ENCODE data around the gene FLT3. TPM values are rescaled to one million over a fixed set of nuclear protein-coding genes. Genes with fewer than 3 reads are reported as not detected.

The FLT3 gene
- total RNA-seq, 2 experiments from 2014 or later, result 0.39 to 0.55 TPM

DNA sequence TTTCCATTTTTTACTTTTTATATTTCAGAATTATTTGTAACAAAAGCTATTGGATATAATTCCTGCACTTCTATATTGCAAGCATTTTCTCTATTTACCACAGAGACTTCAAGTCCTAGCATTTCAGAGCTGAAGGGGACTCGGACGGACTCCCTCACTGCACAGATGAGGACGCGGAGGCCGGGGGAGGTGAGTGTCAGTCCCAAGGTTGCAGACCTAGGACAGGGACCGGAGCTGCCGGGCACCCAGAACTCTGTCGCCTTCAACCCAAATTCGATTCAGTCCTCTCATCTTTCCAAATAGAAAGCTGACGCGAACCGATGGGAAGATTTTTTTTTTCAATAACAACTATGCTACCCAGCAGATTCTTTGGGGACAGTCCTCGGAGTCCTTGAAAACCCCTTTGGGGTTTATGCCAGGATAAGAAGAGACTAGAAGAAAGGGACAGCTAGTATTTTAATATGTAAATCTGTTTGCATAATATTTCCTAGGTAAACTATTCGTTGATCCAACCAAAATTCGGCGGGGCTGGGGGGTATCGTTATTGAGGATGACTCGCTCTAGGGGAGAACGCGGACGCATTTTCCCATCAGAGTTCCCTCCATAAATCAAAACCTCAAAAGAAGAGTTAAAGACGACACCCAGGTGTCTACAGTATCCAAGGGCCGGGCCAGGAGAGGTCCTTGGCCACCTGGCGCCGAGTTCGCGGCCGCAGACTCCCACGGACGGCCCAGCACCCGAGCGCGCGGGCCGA is 803 bp downstream of the FLT3 start:
- POLR2A ChIA-PET, result interaction anchor here (0.6 kb wide), 1 partner anchor 102 kb away, joined by 3 read pairs; no protein-coding TSS in a partner anchor
- H3K4me3 ChIP-seq (ENCODE audit: low read length), result peak overlapping the region; percentile 20
- CTCF ChIA-PET, result no interaction called here
- H3K27me3 Mint-ChIP-seq, result peaks cover 77% of the 10 kb centered on the region
- no peaks in the 10 kb centered on the region for H3K9me3 Mint-ChIP-seq
- no peak overlapping the region for H3K27ac Mint-ChIP-seq
- no peaks in the 10 kb centered on the region for H3K36me3 Mint-ChIP-seq (ENCODE audit: low read depth)
- TF ChIP-seq, protein P1, sequence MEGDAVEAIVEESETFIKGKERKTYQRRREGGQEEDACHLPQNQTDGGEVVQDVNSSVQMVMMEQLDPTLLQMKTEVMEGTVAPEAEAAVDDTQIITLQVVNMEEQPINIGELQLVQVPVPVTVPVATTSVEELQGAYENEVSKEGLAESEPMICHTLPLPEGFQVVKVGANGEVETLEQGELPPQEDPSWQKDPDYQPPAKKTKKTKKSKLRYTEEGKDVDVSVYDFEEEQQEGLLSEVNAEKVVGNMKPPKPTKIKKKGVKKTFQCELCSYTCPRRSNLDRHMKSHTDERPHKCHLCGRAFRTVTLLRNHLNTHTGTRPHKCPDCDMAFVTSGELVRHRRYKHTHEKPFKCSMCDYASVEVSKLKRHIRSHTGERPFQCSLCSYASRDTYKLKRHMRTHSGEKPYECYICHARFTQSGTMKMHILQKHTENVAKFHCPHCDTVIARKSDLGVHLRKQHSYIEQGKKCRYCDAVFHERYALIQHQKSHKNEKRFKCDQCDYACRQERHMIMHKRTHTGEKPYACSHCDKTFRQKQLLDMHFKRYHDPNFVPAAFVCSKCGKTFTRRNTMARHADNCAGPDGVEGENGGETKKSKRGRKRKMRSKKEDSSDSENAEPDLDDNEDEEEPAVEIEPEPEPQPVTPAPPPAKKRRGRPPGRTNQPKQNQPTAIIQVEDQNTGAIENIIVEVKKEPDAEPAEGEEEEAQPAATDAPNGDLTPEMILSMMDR (IDR thresholded peaks at IDR 0.05), result no peak
- peaks cover 13% of the 10 kb centered on the region for H3K4me1 ChIP-seq (ENCODE audit: insufficient read depth, low read length)
- ATAC-seq (ENCODE audit: poor library complexity) (no peak), DNase-seq (no peak)
- peaks cover 3 to 6% of the 10 kb centered on the region in 2 experiments for H3K9me3 ChIP-seq (ENCODE audit: control insufficient read depth in 1 of 2, insufficient read depth in 1 of 2, low read length in 2 of 2)
- intact Hi-C loops (cut with DNase I, micrococcal nuclease), result no loop called here
- H3K27me3 ChIP-seq (ENCODE audit: control insufficient read depth in 1 of 2, insufficient read depth in 2 of 2, low read length in 2 of 2), result peaks cover 29 to 47% of the 10 kb centered on the region in 2 experiments
- no peaks in the 10 kb centered on the region for H3K36me3 ChIP-seq (ENCODE audit: insufficient read depth, low read length)
- H3K4me1 Mint-ChIP-seq (ENCODE audit: low read depth), result peaks cover 7% of the 10 kb centered on the region
- H3K27ac ChIP-seq (ENCODE audit: low read depth in 1 of 2, low read length in 2 of 2), result no peak overlapping the region
- H3K4me3 Mint-ChIP-seq, result peak overlapping the region; percentile 77

DNA sequence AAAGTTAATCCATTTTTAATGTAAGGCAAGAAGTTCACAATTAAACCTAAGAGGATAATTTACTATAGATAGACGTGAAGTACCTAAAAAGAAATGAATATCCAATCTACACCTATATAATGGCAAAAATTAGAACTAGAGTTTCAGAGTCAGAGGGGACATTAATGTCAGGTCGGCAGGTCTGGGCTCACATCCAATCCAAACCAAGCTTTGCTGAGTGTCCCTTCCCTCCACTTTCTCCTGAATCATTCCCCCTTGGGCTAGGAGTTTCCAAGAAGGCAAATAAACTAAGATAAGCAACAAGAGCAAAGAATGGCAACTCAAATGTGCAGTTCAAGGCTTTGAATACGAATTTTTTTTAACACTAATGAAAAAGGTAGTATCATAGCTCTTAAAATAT is 2.9 kb downstream of the FLT3 start:
- Histone ChIP-seq H3K4me3 (ENCODE audit: low read length) (no peak overlapping the region), H3K9me3 (ENCODE audit: control insufficient read depth in 1 of 2, insufficient read depth in 1 of 2, low read length in 2 of 2) (peaks cover 3 to 6% of the 10 kb centered on the region in 2 experiments), H3K27me3 (ENCODE audit: control insufficient read depth in 1 of 2, insufficient read depth in 2 of 2, low read length in 2 of 2) (peaks cover 28 to 47% of the 10 kb centered on the region in 2 experiments), H3K27ac (ENCODE audit: low read depth in 1 of 2, low read length in 2 of 2) (no peak overlapping the region), H3K36me3 (ENCODE audit: insufficient read depth, low read length) (no peaks in the 10 kb centered on the region), H3K4me1 (ENCODE audit: insufficient read depth, low read length) (peaks cover 13% of the 10 kb centered on the region)
- no peak overlapping the region for H3K4me3 Mint-ChIP-seq
- peaks cover 76% of the 10 kb centered on the region for H3K27me3 Mint-ChIP-seq
- no peak overlapping the region for H3K27ac Mint-ChIP-seq
- POLR2A ChIA-PET, result interaction anchor here (0.7 kb wide), 1 partner anchor 1798 kb away, joined by 3 read pairs; no protein-coding TSS in a partner anchor
- CTCF ChIA-PET, result no interaction called here
- TF ChIP-seq, protein P1 (IDR thresholded peaks at IDR 0.05), result no peak
- H3K9me3 Mint-ChIP-seq, result no peaks in the 10 kb centered on the region
- ATAC-seq (ENCODE audit: poor library complexity), result no peak
- DNase-seq, result no peak
- no peaks in the 10 kb centered on the region for H3K36me3 Mint-ChIP-seq (ENCODE audit: low read depth)
- H3K4me1 Mint-ChIP-seq (ENCODE audit: low read depth), result peaks cover 7% of the 10 kb centered on the region
- intact Hi-C loops (cut with DNase I, micrococcal nuclease), result no loop called here

DNA sequence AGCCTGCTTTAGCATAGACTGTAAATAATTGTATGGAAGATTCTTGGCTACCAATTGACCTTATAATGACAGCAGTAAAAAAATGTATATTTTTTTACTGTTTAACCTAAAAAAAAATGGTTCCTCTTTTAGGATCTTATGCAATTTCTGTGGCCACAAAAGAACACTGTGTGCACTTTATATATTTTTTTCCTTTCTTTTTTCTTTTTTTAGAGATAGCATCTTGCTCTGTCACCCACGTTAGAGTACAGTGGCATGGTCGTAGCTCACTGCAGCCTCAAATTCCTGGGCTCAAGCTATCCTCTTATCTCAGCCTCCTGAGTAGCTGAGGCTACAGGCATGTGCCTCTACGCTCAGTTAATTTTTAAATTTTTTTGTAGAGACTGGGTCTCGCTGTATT is 6.1 kb downstream of the FLT3 start:
- ChIA-PET POLR2A (no interaction called here), CTCF (no interaction called here)
- Mint-ChIP-seq H3K27me3 (peaks cover 53% of the 10 kb centered on the region), H3K4me3 (no peak overlapping the region), H3K9me3 (no peaks in the 10 kb centered on the region), H3K4me1 (ENCODE audit: low read depth) (peaks cover under 1% of the 10 kb centered on the region), H3K27ac (no peak overlapping the region), H3K36me3 (ENCODE audit: low read depth) (no peaks in the 10 kb centered on the region)
- ATAC-seq (ENCODE audit: poor library complexity) (no peak), DNase-seq (no peak)
- Histone ChIP-seq H3K9me3 (ENCODE audit: control insufficient read depth in 1 of 2, insufficient read depth in 1 of 2, low read length in 2 of 2) (peaks cover under 1 to 6% of the 10 kb centered on the region in 2 experiments), H3K4me3 (ENCODE audit: low read length) (no peak overlapping the region), H3K27me3 (ENCODE audit: control insufficient read depth in 1 of 2, insufficient read depth in 2 of 2, low read length in 2 of 2) (peaks cover 7 to 24% of the 10 kb centered on the region in 2 experiments), H3K27ac (ENCODE audit: low read depth in 1 of 2, low read length in 2 of 2) (no peak overlapping the region), H3K4me1 (ENCODE audit: insufficient read depth, low read length) (peaks cover under 1% of the 10 kb centered on the region), H3K36me3 (ENCODE audit: insufficient read depth, low read length) (no peaks in the 10 kb centered on the region)
- intact Hi-C loops (cut with DNase I, micrococcal nuclease), result no loop called here
- TF ChIP-seq, protein P1 (IDR thresholded peaks at IDR 0.05), result no peak

Data from CD4-positive, alpha-beta T cell (primary cell).